ENCODE measurements around the gene CR1L. TPM values are rescaled to one million over a fixed set of nuclear protein-coding genes. Genes with fewer than 3 reads are reported as not detected.

The CR1L gene
- total and polyA plus RNA-seq, 8 donors, result 1.3 TPM; not detected in 7

DNA sequence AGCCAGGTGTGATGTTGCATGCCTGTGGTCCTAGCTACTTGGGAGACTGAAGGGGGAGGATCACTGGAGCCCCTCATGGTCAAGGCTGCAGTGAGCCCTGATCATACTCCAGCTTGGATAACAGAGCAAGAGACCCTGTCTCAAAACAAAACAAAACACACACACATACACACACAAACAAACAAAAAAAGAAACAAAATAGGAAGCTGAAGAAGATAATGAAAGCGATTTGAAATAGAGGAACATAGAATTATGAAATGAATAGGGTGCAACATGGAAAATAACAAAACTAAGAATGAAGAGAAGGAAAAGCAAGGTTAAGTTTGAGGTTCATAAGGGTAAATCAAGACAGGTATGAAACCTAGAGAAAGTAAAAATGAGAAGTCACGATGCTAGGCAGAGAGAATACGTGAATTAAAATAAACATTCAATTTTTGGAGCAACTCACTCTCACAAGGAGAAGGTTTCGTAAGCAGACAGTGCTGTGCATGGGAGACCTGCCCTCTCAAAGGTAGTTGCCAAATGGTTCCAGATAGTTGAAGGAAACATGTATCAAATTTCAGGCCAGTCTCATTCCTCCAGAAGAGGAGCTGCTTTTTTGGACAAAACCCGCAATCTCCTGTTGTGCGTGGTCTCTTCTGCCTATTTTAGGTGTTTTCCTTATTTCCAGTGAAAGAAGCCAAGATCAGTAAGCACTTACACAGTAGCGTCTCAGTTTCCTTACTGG is 110.2 kb downstream of the CR1L start:
- Histone ChIP-seq H3K27me3 (no peaks in the 10 kb centered on the region), H3K4me1 (peaks cover 9 to 40% (median 37%) of the 10 kb centered on the region in 3 donors), H3K9me3 (no peaks in the 10 kb centered on the region), H3K27ac (peak overlapping the region in 2 of 4 donors; percentile 64 to 92), H3K4me3 (peak overlapping the region in 1 of 4 donors; percentile 92), H3K36me3 (peaks cover 0 to 21% (median 0%) of the 10 kb centered on the region in 3 donors)
- intact Hi-C loops (cut with DNase I), result no loop called here
- 20 to 25% methylated on average over 7 of the region's 7 CpGs for WGBS, 2 donors
- ATAC-seq (no peak), FAIRE-seq (no peak), DNase-seq (no peak)
- TF ChIP-seq, protein P1, sequence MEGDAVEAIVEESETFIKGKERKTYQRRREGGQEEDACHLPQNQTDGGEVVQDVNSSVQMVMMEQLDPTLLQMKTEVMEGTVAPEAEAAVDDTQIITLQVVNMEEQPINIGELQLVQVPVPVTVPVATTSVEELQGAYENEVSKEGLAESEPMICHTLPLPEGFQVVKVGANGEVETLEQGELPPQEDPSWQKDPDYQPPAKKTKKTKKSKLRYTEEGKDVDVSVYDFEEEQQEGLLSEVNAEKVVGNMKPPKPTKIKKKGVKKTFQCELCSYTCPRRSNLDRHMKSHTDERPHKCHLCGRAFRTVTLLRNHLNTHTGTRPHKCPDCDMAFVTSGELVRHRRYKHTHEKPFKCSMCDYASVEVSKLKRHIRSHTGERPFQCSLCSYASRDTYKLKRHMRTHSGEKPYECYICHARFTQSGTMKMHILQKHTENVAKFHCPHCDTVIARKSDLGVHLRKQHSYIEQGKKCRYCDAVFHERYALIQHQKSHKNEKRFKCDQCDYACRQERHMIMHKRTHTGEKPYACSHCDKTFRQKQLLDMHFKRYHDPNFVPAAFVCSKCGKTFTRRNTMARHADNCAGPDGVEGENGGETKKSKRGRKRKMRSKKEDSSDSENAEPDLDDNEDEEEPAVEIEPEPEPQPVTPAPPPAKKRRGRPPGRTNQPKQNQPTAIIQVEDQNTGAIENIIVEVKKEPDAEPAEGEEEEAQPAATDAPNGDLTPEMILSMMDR (IDR thresholded peaks at IDR 0.05), result no peak

DNA sequence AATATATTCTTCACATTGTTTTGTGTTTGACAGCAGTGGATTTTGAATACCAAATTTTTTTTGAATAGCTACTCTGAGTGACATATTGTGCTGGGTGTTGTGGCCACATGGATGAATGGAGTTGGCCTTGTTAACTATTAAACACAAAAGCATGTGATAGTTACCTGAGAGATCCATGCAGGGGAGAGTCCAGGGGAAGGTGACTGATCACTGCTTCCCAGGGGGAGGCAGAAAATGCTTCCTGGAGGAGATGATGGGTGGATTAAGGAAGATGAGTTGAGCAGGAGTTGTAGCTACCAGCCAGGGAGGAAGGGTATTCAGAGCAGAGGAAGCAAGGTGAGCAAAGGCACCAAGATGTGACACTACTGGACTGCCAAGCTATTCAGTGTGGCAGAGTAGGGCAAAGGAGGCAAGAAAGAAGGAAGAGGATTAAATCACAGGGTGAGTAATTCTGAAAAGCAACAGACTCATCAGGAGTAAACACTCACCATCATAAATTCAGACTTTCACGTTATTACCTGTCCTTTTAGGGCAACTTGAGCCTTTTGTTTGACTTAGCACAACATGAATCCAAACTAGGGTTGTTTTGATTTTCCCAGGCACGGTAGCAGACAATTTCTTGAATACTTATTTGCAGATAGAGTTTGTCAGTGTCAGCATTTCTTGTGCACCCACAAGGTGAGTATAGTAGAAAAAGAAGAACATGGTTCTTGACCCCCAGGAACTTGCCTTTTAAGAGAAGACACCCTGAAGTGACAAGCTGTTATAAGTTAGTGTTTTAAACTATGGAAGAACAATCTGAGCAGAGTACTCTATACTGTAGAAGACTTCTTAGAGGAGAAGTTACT is 111.1 kb downstream of the CR1L start:
- intact Hi-C loops (cut with DNase I), result no loop called here
- H3K4me1 ChIP-seq, result peaks cover 9 to 31% (median 28%) of the 10 kb centered on the region in 3 donors
- H3K27me3 ChIP-seq, result no peaks in the 10 kb centered on the region
- peak in 1 of 4 donors; percentile 5 for ATAC-seq
- H3K9me3 ChIP-seq, result no peaks in the 10 kb centered on the region
- WGBS, 2 donors, result 12 to 16% methylated on average over 2 of the region's 2 CpGs
- H3K4me3 ChIP-seq, result no peak overlapping the region
- peak overlapping the region in 2 of 4 donors; percentile 64 to 92 for H3K27ac ChIP-seq
- FAIRE-seq, result no peak
- TF ChIP-seq, protein P1 (IDR thresholded peaks at IDR 0.05), result no peak
- peaks cover 0 to 24% (median 0%) of the 10 kb centered on the region in 3 donors for H3K36me3 ChIP-seq
- DNase-seq, result no peak

GRCh38 chr1:207762622-207763021 is 117.7 kb downstream of the CR1L start:
- no peak overlapping the region for H3K4me3 ChIP-seq
- no peak overlapping the region for H3K27ac ChIP-seq
- H3K9me3 ChIP-seq, result no peaks in the 10 kb centered on the region
- H3K36me3 ChIP-seq, result peaks cover 0 to 56% (median 10%) of the 10 kb centered on the region in 3 donors
- H3K27me3 ChIP-seq, result no peaks in the 10 kb centered on the region
- WGBS, 2 donors, result 94 to 95% methylated on average over 13 of the region's 13 CpGs
- FAIRE-seq (no peak), ATAC-seq (peak in 1 of 4 donors; percentile 38), DNase-seq (peak in 1 of 6 donors; percentile 62)
- TF ChIP-seq, protein P1 (IDR thresholded peaks at IDR 0.05), result no peak
- H3K4me1 ChIP-seq, result no peaks in the 10 kb centered on the region
- intact Hi-C loops (cut with DNase I), result no loop called here

- H3K9me3 ChIP-seq, result no peaks in the 10 kb centered on the region
- no peaks in the 10 kb centered on the region for H3K4me1 ChIP-seq
- no peaks in the 10 kb centered on the region for H3K27me3 ChIP-seq
- H3K36me3 ChIP-seq, result peaks cover 0 to 51% (median 10%) of the 10 kb centered on the region in 3 donors
- ATAC-seq (peak in 2 of 4 donors; percentile 27 to 29), DNase-seq (peak in 1 of 6 donors; percentile 53), FAIRE-seq (no peak)
- H3K27ac ChIP-seq, result no peak overlapping the region
- WGBS, 2 donors, result 93 to 96% methylated on average over 10 of the region's 10 CpGs
- TF ChIP-seq, protein P1 (IDR thresholded peaks at IDR 0.05), result no peak
- intact Hi-C loops (cut with DNase I), result no loop called here
- H3K4me3 ChIP-seq, result no peak overlapping the region
Observed at GRCh38 chr1:207763091-207763490, 118.2 kb downstream of the CR1L start.
